ENCODE data around the gene NOXO1.
A peak's percentile ranks its signal among the peaks of the same experiment; 100 is the strongest.
"Not testable (repeated sequence)": the region's sequence is repeated elsewhere in the genome, so short reads cannot be mapped to it uniquely, and the experiment has no call there.

The NOXO1 gene, protein sequence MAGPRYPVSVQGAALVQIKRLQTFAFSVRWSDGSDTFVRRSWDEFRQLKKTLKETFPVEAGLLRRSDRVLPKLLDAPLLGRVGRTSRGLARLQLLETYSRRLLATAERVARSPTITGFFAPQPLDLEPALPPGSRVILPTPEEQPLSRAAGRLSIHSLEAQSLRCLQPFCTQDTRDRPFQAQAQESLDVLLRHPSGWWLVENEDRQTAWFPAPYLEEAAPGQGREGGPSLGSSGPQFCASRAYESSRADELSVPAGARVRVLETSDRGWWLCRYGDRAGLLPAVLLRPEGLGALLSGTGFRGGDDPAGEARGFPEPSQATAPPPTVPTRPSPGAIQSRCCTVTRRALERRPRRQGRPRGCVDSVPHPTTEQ

DNA sequence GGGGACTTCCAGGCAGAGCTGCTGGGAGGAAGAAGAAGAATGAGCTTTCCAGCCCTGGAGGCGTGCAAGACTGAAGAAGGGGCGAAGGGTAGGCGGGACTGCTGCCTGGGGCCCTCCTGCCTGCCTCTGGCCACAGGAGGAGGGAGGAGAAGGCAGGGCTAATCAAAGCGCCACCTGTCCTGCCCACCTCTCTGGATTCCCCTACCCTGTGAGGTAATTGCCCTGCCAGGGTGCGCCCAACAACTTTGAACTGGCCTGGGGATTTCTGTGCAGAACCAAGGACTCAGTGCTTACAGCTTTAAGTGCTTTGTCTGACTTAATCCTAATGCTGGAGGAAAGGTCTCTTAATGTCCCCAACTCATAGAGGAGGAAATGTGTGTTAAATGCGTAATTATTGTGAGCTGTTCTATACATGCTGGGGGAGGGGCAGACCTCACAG, at the start of gene NOXO1:
TSS of gene NOXO1 (minus strand) at position 72 of the 439 bp plus-strand sequence. CDS start 290 bp downstream, outside the sequence.
- DNase-seq, result no peak

DNA sequence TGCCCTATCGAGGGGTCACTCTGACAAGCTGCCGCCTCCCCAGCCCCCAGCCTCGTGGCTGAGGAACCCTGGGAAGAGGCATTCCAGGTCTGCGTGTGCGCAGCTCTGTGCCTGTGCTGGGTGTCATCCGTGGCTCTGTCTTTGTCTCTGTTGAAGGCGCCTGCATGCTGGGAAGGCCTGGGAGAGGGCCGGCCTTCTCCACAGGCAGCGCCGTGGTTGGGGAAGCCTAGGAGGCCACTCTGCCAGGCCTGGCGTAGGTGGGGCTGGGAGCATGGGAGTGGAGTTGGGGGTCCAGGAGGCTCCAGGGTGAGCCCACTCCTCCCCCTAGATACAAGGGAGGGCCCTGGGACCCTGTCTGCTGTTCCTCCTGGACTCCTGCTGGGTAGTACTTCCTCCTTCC, 48.8 kb upstream of the NOXO1 start:
- no peak for DNase-seq

- DNase-seq, result no peak
Observed at GRCh38 chr16:2029350-2029749, 48.1 kb upstream of the NOXO1 start.

GRCh38 chr16:2028620-2029220, 47.5 kb upstream of the NOXO1 start:
- DNase-seq, result no peak

DNA sequence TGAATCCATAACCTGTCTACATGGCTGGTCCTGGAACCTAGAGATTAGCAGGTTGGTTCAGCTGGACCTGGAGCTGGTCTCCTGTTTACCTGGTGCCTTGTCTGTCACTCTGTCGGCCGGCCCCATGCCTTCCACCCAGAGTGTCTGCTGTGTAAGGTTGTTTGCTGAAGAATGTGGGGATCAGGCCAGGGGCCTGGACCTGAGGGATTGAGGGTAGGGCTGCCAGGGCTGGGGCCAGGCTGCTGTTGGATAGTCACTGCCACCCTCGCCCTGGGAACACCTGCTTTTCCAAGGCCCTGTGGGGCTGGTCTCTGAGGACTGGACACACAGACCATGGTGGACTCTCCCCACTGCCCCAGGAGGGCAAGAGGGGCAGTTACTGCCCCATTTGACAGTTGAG, 46.9 kb upstream of the NOXO1 start:
- DNase-seq, result no peak

GRCh38 chr16:2027024-2028010, 46.0 kb upstream of the NOXO1 start:
- DNase-seq, result no peak

DNA sequence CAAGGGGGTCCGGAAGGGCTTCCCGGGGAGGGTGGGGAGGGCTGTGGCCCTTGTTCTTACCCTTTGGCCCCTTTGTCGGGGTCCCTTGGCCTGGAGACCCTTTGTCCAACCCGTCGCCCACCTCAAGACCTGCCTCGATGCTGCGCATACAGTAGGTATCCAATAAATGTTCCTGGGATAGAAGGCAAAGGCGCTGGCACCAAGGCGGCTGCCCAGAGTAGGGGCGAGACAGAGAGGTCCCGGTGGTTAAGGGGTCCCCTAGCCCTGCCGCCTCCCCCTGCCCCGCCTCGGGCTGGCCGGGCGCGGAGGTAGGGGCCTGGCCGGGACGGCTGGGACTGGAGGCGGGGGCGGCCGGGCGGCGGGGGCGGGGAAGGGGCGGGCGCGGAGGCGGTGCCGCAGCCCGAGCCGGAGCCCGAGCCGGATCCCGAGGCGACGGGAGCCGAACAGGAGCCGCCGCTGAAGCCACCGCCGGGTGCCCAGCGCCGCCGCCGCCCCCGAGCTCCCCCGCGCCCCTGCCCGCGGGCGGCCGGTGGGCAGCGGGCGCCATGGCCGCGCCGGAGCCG, 45.3 kb upstream of the NOXO1 start, which contains the start of gene NHERF2:
TSS of gene NHERF2 (plus strand) at position 442 of the 563 bp plus-strand sequence. CDS start at position 546, 104 bp downstream.
- no peak for DNase-seq

GRCh38 chr16:2025878-2026460, 44.7 kb upstream of the NOXO1 start:
- DNase-seq, result no peak

GRCh38 chr16:2025251-2025650, 44.0 kb upstream of the NOXO1 start:
- DNase-seq, result no peak

- DNase-seq, result no peak
Observed at GRCh38 chr16:2024032-2024420, 42.8 kb upstream of the NOXO1 start.

GRCh38 chr16:2023092-2024031, 42.1 kb upstream of the NOXO1 start:
- peak; percentile 90 for DNase-seq

DNA sequence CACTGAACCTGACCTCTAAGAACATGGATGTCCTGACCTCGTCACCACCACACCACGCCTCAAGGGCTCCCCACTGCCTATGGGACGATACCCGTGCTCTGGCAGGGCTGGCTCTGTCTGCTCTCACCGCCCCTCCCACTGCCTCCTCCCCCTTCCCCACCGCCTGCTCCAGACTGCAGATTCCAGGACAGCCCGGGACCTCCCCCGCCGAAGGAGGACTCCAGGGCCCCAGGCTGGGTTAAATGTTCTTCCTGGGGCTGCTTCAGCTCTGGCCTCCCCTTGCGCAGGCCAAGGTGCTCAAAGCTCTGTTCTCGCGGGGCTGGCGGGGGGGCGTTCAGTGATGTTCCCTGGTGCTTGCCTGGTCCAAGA, 41.4 kb upstream of the NOXO1 start:
- no peak for DNase-seq

GRCh38 chr16:2019921-2020831, 38.9 kb upstream of the NOXO1 start:
- no peak for DNase-seq

DNA sequence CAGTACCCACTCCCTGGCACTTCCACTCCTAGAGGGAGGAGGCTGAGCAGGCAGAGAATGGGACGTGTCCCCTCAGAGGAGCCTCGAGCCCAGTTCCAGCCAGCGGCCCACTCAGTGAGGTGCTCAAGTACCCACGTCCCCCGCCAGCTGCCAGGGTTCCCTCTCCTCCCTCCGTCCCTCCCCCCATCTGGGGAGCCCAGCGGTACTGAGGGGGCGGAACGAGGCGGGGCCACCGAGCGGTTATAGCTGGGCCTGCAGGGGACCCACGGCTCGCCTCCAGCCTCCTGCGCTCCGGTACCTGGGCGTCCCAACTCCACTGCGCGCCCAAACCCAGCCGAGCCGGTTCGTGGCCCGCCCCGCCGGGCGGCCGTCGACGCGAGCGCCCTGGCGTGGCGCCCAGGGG, 38.2 kb upstream of the NOXO1 start, which contains the start of gene NPW:
TSS of gene NPW (plus strand) at position 268 of the 403 bp plus-strand sequence.
- DNase-seq, result no peak

DNA sequence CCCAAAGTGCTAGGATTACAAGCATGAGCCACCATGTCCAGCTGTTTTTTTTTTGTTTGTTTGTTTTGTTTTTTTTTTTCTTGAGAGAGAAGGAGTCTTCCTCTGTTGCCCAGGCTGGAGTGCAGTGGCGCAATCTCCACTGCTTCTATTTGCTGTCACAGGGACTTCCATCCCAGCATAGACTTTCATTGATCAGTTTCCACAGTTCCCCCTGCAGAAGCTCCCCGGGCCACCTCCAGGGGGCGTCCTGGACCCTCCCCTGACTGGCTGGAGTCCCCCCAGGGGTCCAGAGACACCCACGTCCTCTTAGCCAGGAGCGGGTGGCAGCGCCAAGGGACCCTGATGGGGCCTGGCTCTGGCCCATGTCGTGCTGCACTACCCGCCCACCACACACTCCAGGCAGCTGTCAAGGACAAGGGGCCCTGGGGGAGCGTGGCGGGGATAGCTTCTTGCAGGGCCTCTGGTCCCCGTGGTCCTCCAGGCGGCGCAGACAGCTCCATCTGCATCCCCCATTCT, 35.2 kb upstream of the NOXO1 start:
- no peak for DNase-seq

GRCh38 chr16:2015947-2016208, 34.6 kb upstream of the NOXO1 start:
- no peak for DNase-seq

DNA sequence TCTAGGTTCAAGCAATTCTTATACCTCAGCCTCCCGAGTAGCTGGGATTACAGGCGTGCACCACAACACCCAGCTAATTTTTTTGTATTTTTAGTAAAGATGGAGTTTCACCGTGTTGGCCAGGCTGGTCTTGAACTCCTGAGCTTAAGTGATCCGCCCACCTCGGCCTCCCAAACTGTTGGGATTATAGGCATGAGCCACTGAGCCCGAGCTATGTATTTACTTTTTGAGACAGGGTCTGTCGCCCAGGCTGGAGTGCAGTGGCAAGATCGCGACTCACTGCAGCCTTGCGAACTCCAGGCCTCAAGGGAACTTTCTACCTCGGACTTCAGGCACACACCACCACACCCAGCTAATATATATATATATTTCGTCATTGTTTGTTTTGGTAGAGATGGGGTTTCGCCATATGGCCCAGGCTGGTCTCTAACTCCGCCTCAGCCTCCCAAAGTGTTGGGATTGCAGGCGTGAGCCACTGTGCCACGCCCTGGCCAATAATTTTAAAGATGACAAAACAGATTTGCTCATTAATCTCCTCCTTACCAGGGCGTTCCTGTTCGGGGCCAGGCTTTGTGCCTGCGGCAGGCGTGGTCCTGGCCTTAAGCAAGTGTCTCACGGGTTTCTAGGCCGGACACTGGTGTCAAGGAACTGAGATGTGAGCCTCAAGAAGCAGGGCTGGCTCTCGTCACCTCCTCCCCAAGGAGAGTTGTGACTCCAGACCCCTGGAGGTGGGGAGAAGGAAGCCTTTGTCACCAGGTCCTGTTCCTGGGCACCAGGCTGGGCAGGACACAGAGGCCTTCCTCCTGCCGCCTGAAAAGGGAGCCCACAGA, 34.1 kb upstream of the NOXO1 start:
- no peak for DNase-seq

DNA sequence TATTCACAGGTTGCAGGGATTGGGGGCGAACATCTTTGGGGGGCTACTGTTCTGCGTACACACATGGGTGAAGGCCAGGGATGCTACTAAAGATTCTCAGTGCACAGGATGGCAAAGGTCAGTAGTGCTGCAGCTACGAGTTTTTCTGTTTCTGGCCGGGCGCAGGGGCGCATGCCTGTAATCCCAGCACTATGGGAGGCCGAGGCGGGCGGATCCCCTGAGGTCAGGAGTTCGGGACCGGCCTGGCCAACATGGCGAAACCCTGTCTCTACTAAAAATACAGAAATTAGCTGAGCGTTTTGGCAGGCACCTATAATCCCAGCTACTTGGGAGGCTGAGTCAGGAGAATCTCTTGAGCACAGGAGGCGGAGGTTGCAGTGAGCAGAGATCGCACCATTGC, 32.3 kb upstream of the NOXO1 start:
- no peak for DNase-seq

GRCh38 chr16:2011726-2012125, 30.5 kb upstream of the NOXO1 start:
- DNase-seq, result not testable (repeated sequence)
